AG04449 (cell line): ENCODE data around the gene NPHP1.
"Not testable (repeated sequence)": the region's sequence is repeated elsewhere in the genome, so short reads cannot be mapped to it uniquely, and the experiment has no call there.

Source experiments
- CTCF ChIA-PET: fragments of 350-600 bp; formaldehyde crosslinking; extraction: SDS; loops from one replicate; lab custom pipeline; 2021; ENCODE audit warnings: antibody characterized with exemption; lab: Yijun Ruan, JAX
- POLR2A ChIA-PET: fragments of 400-600, 350-600 bp; formaldehyde crosslinking; extraction: SDS; loops from one replicate; lab custom pipeline; 2020; ENCODE audit warnings: antibody characterized with exemption, inconsistent platforms; lab: Yijun Ruan, JAX
- DNase-seq: peaks from one replicate; pipeline ENCODE4 v3.0.0-alpha.2; 2010; ENCODE audit warnings: low read depth, low spot score
- H3K4me3 ChIP-seq: 2 replicates; pipeline ENCODE4 v1.5.1; 2011; ENCODE audit warnings: low read depth, mild to moderate bottlenecking, control low read depth, low read length
- CTCF ChIP-seq: IDR thresholded peaks from one replicate; pipeline ENCODE4 v1.5.1; 2011; ENCODE audit warnings: mild to moderate bottlenecking, moderate library complexity, low read length, control low read depth, inconsistent platforms; ENCODE audit not compliant: insufficient read depth; ENCODE audit errors: missing control alignments

The NPHP1 gene

GRCh38 chr2:110204408-110205385, at the start of gene NPHP1:
TSS of gene NPHP1 (minus strand) at chr2:110205013. CDS start at chr2:110204968, 45 bp downstream.
- ChIA-PET POLR2A (no interaction called here), CTCF (interaction anchor here (0.9 kb wide), 1 partner anchor 18 kb away, joined by 3 read pairs; no protein-coding TSS in a partner anchor)
- peak within 1 kb of the TSS; percentile 95 for H3K4me3 ChIP-seq
- no peak for TF ChIP-seq CTCF
- no peak for DNase-seq

- H3K4me3 ChIP-seq, DNase-seq, POLR2A ChIA-PET, CTCF ChIA-PET: not testable (repeated sequence)
Measured at GRCh38 chr2:110248081-110248795, 43.4 kb upstream of the NPHP1 start.

- DNase-seq, POLR2A ChIA-PET, H3K4me3 ChIP-seq, CTCF ChIA-PET: not testable (repeated sequence)
Measured at GRCh38 chr2:110245488-110246435, 40.9 kb upstream of the NPHP1 start.

GRCh38 chr2:110243283-110243682, 38.5 kb upstream of the NPHP1 start:
- H3K4me3 ChIP-seq, POLR2A ChIA-PET, DNase-seq, CTCF ChIA-PET: not testable (repeated sequence)

- DNase-seq, H3K4me3 ChIP-seq, CTCF ChIA-PET, POLR2A ChIA-PET: not testable (repeated sequence)
Measured at GRCh38 chr2:110234514-110234913, 29.7 kb upstream of the NPHP1 start.

- CTCF ChIA-PET, DNase-seq, POLR2A ChIA-PET, H3K4me3 ChIP-seq: not testable (repeated sequence)
Measured at GRCh38 chr2:110229886-110230285, 25.1 kb upstream of the NPHP1 start.

GRCh38 chr2:110222626-110223025, 17.8 kb upstream of the NPHP1 start:
- H3K4me3 ChIP-seq, CTCF ChIA-PET, DNase-seq, POLR2A ChIA-PET: not testable (repeated sequence)

GRCh38 chr2:110221938-110222337, 17.1 kb upstream of the NPHP1 start:
- H3K4me3 ChIP-seq = no peak overlapping the region
- ChIA-PET CTCF (no interaction called here), POLR2A (no interaction called here)
- DNase-seq = no peak
- no peak for TF ChIP-seq CTCF

GRCh38 chr2:110220190-110220564, 15.4 kb upstream of the NPHP1 start:
- POLR2A ChIA-PET = no interaction called here
- TF ChIP-seq CTCF = no peak
- no peak overlapping the region for H3K4me3 ChIP-seq
- CTCF ChIA-PET = no interaction called here
- DNase-seq = no peak
